A549 (cell line): Measurements from ENCODE around the gene LMOD1. TPM values are rescaled to one million over a fixed set of nuclear protein-coding genes. Genes with fewer than 3 reads are reported as not detected.

Source experiments
- ATAC-seq, 2 experiments: fragments of 200-7000 bp in 1 of 2; fragments of >200 bp in 1 of 2; cut with Nextera tagmentation in 1 of 2; cut with Tn5 transposase in 1 of 2; 3 replicates each; pipeline versions ENCODE4 v1.8.0 to v1.9.1; 2018 to 2020; ENCODE audit warnings: mild to moderate bottlenecking in 1 of 2, moderate library complexity in 1 of 2
- CTCF ChIA-PET: fragments of 300-600 bp; sonication (Branson Sonifier 250); formaldehyde crosslinking; extraction: SDS; loops from one replicate; lab custom pipeline; 2021; ENCODE audit warnings: antibody characterized with exemption, inconsistent platforms; lab: Yijun Ruan, JAX
- POLR2A ChIA-PET: fragments of 350-600 bp; formaldehyde crosslinking; extraction: SDS; loops from one replicate; lab custom pipeline; 2021; ENCODE audit warnings: antibody characterized with exemption, inconsistent platforms; lab: Yijun Ruan, JAX
- DNase-seq, 2 experiments: peaks; one replicate each; pipeline versions ENCODE4 v3.0.0 to v3.0.0-alpha.2; 2011 to 2016; ENCODE audit warnings: low read depth in 1 of 2, low spot score in 1 of 2
- FAIRE-seq: peaks from 2 replicates; lab custom pipeline; 2011; peaks lifted over from hg19 to GRCh38; lab: Jason Lieb, UNC
- H3K27ac ChIP-seq, 2 experiments: fragments of >200 bp; sonication (Bioruptor Twin); formaldehyde crosslinking; 3 replicates each; pipeline ENCODE4 v1.5.1; 2016 to 2017
- H3K4me1 ChIP-seq: fragments of >200 bp; sonication (Bioruptor Twin); formaldehyde crosslinking; 3 replicates; pipeline ENCODE4 v1.6.1; 2016
- H3K4me2 ChIP-seq: fragments of >200 bp; sonication (Bioruptor Twin); formaldehyde crosslinking; 3 replicates; pipeline ENCODE4 v1.6.1; 2016
- H3K4me3 ChIP-seq: fragments of >200 bp; sonication (Bioruptor Twin); formaldehyde crosslinking; 3 replicates; pipeline ENCODE4 v1.5.1; 2016
- H3K9me3 ChIP-seq: fragments of >200 bp; sonication (Bioruptor Twin); formaldehyde crosslinking; 3 replicates; pipeline ENCODE4 v1.6.1; 2016
- BCL3 ChIP-seq: fragments of >200 bp; sonication (Bioruptor Twin); formaldehyde crosslinking; IDR thresholded peaks from 3 replicates; pipeline ENCODE4 v1.6.1; 2016
- BHLHE40 ChIP-seq: IDR thresholded peaks from 2 replicates; pipeline ENCODE4 v1.6.1; 2012; ENCODE audit warnings: low read depth, low read length, inconsistent platforms
- CBX2 ChIP-seq: fragments of 200-600 bp; sonication (generic); IDR thresholded peaks from 2 replicates; pipeline ENCODE4 v1.6.1; 2016; ENCODE audit warnings: low read depth, mild to moderate bottlenecking, borderline replicate concordance
- CHD4 ChIP-seq: fragments of 200-600 bp; sonication (generic); IDR thresholded peaks from 2 replicates; pipeline ENCODE4 v1.6.1; 2016; ENCODE audit warnings: antibody characterized with exemption, mild to moderate bottlenecking, borderline replicate concordance
- EHMT2 ChIP-seq: fragments of 200-600 bp; sonication (generic); IDR thresholded peaks from 2 replicates; pipeline ENCODE4 v1.6.1; 2016; ENCODE audit warnings: antibody characterized with exemption, low read depth, mild to moderate bottlenecking, moderate library complexity
- EP300 ChIP-seq, 2 experiments: fragments of >200 bp; sonication (Bioruptor Twin); formaldehyde crosslinking; IDR thresholded peaks; 2 replicates in 1 of 2; 3 replicates in 1 of 2; pipeline ENCODE4 v1.6.1; 2016 to 2017
- ESRRA ChIP-seq: fragments of 150-350 bp; IDR thresholded peaks from 2 replicates; pipeline ENCODE4 v1.6.1; 2014; ENCODE audit warnings: mild to moderate bottlenecking, low read length, borderline replicate concordance
- GATA3 ChIP-seq: IDR thresholded peaks from 2 replicates; pipeline ENCODE4 v1.6.1; 2012; ENCODE audit warnings: borderline replicate concordance
- HDAC2 ChIP-seq: fragments of 200-600 bp; sonication (generic); IDR thresholded peaks from 2 replicates; pipeline ENCODE4 v1.6.1; 2016
- JUN ChIP-seq, 2 experiments: fragments of >200 bp; sonication (Bioruptor Twin); formaldehyde crosslinking; IDR thresholded peaks; 2 replicates in 1 of 2; 3 replicates in 1 of 2; pipeline ENCODE4 v1.6.1; 2016 to 2017
- KDM5A ChIP-seq: fragments of 200-600 bp; sonication (generic); IDR thresholded peaks from 2 replicates; pipeline ENCODE4 v1.6.1; 2016; ENCODE audit warnings: antibody characterized with exemption, mild to moderate bottlenecking
- MAFK ChIP-seq: fragments of 450-650 bp; IDR thresholded peaks from 2 replicates; pipeline ENCODE4 v1.6.1; 2014; ENCODE audit not compliant: partially characterized antibody
- NR3C1 ChIP-seq: fragments of >200 bp; sonication (Bioruptor Twin); formaldehyde crosslinking; IDR thresholded peaks from 3 replicates; pipeline ENCODE4 v1.6.1; 2017
- PHF8 ChIP-seq: fragments of 200-600 bp; sonication (generic); IDR thresholded peaks from 2 replicates; pipeline ENCODE4 v1.6.1; 2016; ENCODE audit warnings: low read depth, mild to moderate bottlenecking, antibody characterized with exemption, moderate library complexity, borderline replicate concordance
- POLR2A ChIP-seq: IDR thresholded peaks from 2 replicates; pipeline ENCODE4 v1.6.1; 2012; ENCODE audit warnings: mild to moderate bottlenecking, low read length
- POLR2AphosphoS2 ChIP-seq: conservative IDR thresholded peaks from 2 replicates; pipeline ENCODE4 v1.6.1; 2012; ENCODE audit warnings: low read length, improper control_type of control experiment, inconsistent platforms
- RFX5 ChIP-seq: fragments of 450-650 bp; IDR thresholded peaks from 2 replicates; pipeline ENCODE4 v1.7.1; 2014; ENCODE audit warnings: antibody characterized with exemption, mild to moderate bottlenecking, moderate library complexity
- SMC3 ChIP-seq: fragments of >200 bp; sonication (Bioruptor Twin); formaldehyde crosslinking; IDR thresholded peaks from 3 replicates; pipeline ENCODE4 v1.6.1; 2018; ENCODE audit warnings: inconsistent platforms
- SREBF2 ChIP-seq: fragments of 450-650 bp; IDR thresholded peaks from 2 replicates; pipeline ENCODE4 v1.6.1; 2014; ENCODE audit warnings: mild to moderate bottlenecking, moderate library complexity
- ZFP36 ChIP-seq: fragments of 450-650 bp; IDR thresholded peaks from 2 replicates; pipeline ENCODE4 v1.6.1; 2014; ENCODE audit warnings: borderline replicate concordance; ENCODE audit not compliant: partially characterized antibody
- ZSCAN20 ChIP-seq: fragments of 250-450 bp; sonication (Bioruptor Pico); IDR thresholded peaks from 2 replicates; pipeline ENCODE4 v1.8.0; 2022; ENCODE audit warnings: mild to moderate bottlenecking, moderate library complexity
- WGBS: methylation state at CpG from one replicate; pipeline ENCODE4 v1.1.6; 2017; ENCODE audit errors: missing lambda C conversion rate; 5-methylcytosine and 5-hydroxymethylcytosine counted together
- polyA plus RNA-seq, 4 experiments: library from polyadenylated mRNA; depleted of rRNA in 3 of 4; stranded (reverse); fragments of >200 nt; fragmentation: RNase III in 1 of 4; extraction: RNeasy Plus Mini Kit Qiagen cat#74134 plus additional on column Dnase treatment in 1 of 4; gene quantifications; 2 replicates in 3 of 4; 3 replicates in 1 of 4; pipeline ENCODE4 v1.2.3, GENCODE V29; 2011 to 2017
- TF ChIP-seq, protein P1 (sequence below): IDR thresholded peaks from 2 replicates; pipeline ENCODE4 v1.6.1; 2012
- TF ChIP-seq, protein P2 (sequence below): fragments of 450-650 bp; IDR thresholded peaks from 2 replicates; pipeline ENCODE4 v1.6.1; 2014; ENCODE audit warnings: antibody characterized with exemption
- TF ChIP-seq, protein P3 (sequence below): fragments of >200 bp; sonication (Bioruptor Twin); formaldehyde crosslinking; IDR thresholded peaks from 3 replicates; pipeline ENCODE4 v1.5.1; 2016

Gene LMOD1
- polyA plus RNA-seq, 2 of the 4 experiments (the other 2 are of a cell fraction): not detected

DNA sequence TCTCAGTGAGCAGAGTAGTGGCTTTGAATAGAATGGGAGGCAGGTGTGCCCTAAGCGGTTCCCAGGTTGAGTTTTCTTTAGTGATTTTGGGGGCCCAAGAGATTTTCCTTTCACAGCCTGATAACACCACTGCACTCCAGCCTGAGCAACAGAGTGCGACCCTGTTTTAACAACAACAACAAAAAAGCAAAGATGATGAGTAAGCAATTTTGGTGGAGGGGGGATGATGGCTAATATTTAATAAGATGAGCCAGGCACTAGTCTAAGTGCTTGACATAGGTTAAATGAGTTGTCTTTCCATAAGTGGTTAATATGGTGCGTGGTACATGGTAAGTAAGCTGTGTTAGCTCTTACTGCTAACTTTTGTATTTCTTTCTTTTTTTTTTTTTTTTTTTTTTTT is 38.1 kb upstream of the LMOD1 start:
- Histone ChIP-seq H3K9me3 (no peaks in the 10 kb centered on the region), H3K4me3 (no peak overlapping the region), H3K27ac (peak overlapping the region in 1 of 2 experiments; percentile 97; a peak in 1 of 6 replicates), H3K4me2 (peak overlapping the region; percentile 90), H3K4me1 (peaks cover 14% of the 10 kb centered on the region)
- ATAC-seq: no peak
- ChIA-PET POLR2A (interaction anchor here (1.1 kb wide), 1 partner anchor 12 kb away, joined by 3 read pairs; no protein-coding TSS in a partner anchor), CTCF (interaction anchor here (0.6 to 46.8 kb wide), 5 partner anchors 14 to 141 kb away, joined by 3 to 1624 read pairs (median 99); partner anchors contain the start of genes GPR37L1 and SHISA4)
- WGBS: 90% methylated on average over 3 of the region's 3 CpGs
- DNase-seq: no peak
- no peak for FAIRE-seq
- TF ChIP-seq MAFK: peak; percentile 98
- no peak for TF ChIP-seq EHMT2

GRCh38 chr1:201983380-201983805 is 37.0 kb upstream of the LMOD1 start:
- no peak for FAIRE-seq
- DNase-seq: no peak
- ChIA-PET CTCF (interaction anchor here (0.6 to 46.8 kb wide), 11 partner anchors 11 to 142 kb away, joined by 3 to 1624 read pairs (median 4); partner anchors contain the start of genes GPR37L1 and SHISA4), POLR2A (interaction anchor here (0.9 to 1.9 kb wide), 6 partner anchors 10 to 135 kb away, joined by 3 to 9 read pairs (median 5); partner anchors contain the start of genes ELF3 and TIMM17A)
- peaks cover 14% of the 10 kb centered on the region for H3K4me1 ChIP-seq
- peak overlapping the region; percentile 90 for H3K4me2 ChIP-seq
- 6% methylated on average over 11 of the region's 11 CpGs for WGBS
- ATAC-seq: no peak
- peak overlapping the region; percentile 60 for H3K4me3 ChIP-seq
- peak overlapping the region; percentile 88 to 97 for H3K27ac ChIP-seq
- no peaks in the 10 kb centered on the region for H3K9me3 ChIP-seq
- TF ChIP-seq RFX5 (no peak), EHMT2 (no peak), SREBF2 (no peak), JUN (IDR thresholded peaks at IDR 0.05) (no peak), NR3C1 (no peak), ZFP36 (no peak), KDM5A (no peak)

DNA sequence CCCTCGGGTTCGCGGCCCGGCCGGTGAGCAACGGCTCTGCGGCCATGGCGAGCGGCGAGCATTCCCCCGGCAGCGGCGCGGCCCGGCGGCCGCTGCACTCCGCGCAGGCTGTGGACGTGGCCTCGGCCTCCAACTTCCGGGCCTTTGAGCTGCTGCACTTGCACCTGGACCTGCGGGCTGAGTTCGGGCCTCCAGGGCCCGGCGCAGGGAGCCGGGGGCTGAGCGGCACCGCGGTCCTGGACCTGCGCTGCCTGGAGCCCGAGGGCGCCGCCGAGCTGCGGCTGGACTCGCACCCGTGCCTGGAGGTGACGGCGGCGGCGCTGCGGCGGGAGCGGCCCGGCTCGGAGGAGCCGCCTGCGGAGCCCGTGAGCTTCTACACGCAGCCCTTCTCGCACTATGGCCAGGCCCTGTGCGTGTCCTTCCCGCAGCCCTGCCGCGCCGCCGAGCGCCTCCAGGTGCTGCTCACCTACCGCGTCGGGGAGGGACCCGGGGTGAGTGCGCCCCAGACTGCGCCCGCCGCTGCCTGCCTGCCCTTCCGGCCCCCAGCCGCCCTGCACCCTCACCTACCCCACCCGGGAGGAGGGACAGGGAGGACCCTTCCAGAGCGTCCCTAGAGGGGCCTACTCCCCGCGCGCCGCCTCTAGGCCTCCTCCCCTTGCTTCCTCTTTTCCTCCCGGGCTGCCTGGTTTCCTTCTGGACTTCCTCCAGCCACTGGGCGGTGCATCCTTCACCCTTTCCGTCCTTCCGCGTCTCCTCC is 36.5 kb upstream of the LMOD1 start, which contains the start of gene RNPEP:
TSS of gene RNPEP (plus strand) at position 26 of the 757 bp plus-strand sequence. CDS start at position 45, 19 bp downstream.
- CTCF ChIA-PET: interaction anchor here (0.8 to 46.8 kb wide), 9 partner anchors 10 to 143 kb away, joined by 3 to 1624 read pairs (median 4); partner anchors contain the start of genes GPR37L1 and SHISA4
- H3K4me2 ChIP-seq: peak within 1 kb of the TSS; percentile 90
- peak; percentile 88 for TF ChIP-seq PHF8
- peak; percentile 72; the same call in 2 of the 3 replicates for TF ChIP-seq BCL3
- peak; percentile 88 for TF ChIP-seq POLR2A
- peak; percentile 7; the same call in 1 of the 3 replicates for TF ChIP-seq SMC3
- TF ChIP-seq ZFP36: no peak
- peak in 1 of 2 experiments; percentile 73; a peak in 3 of 5 replicates for TF ChIP-seq JUN (IDR thresholded peaks at IDR 0.05)
- TF ChIP-seq, all 56 proteins: peak for 5
- under 1% methylated on average over 20 of the region's 80 CpGs for WGBS
- ATAC-seq: peak; percentile 91 to 93
- peak; percentile 82 to 88 for DNase-seq
- POLR2A ChIA-PET: interaction anchor here (0.9 to 1.9 kb wide), 5 partner anchors 9 to 135 kb away, joined by 3 to 9 read pairs (median 5); partner anchors contain the start of genes ELF3 and TIMM17A
- peak within 1 kb of the TSS; percentile 88 to 97 for H3K27ac ChIP-seq
- H3K4me3 ChIP-seq: peak within 1 kb of the TSS; percentile 60
- H3K4me1 ChIP-seq: peaks cover 14% of the 10 kb centered on the region
- H3K9me3 ChIP-seq: no peaks in the 10 kb centered on the region
- peak; percentile 18 for FAIRE-seq

- ChIA-PET CTCF (interaction anchor here (1.0 to 46.8 kb wide), 7 partner anchors 9 to 143 kb away, joined by 3 to 1624 read pairs (median 22); partner anchors contain the start of genes ELF3, GPR37L1 and SHISA4), POLR2A (interaction anchor here (0.9 to 1.9 kb wide), 5 partner anchors 9 to 136 kb away, joined by 3 to 9 read pairs (median 5); partner anchors contain the start of genes ELF3 and TIMM17A)
- DNase-seq (peak in 1 of 2 experiments; percentile 79), FAIRE-seq (no peak), ATAC-seq (peak; percentile 44 to 55)
- H3K27ac ChIP-seq: peak overlapping the region; percentile 88 to 97
- peaks cover 14% of the 10 kb centered on the region for H3K4me1 ChIP-seq
- no peaks in the 10 kb centered on the region for H3K9me3 ChIP-seq
- peak overlapping the region; percentile 60 for H3K4me3 ChIP-seq
- peak overlapping the region; percentile 90 for H3K4me2 ChIP-seq
- WGBS: 35% methylated on average over 9 of the region's 31 CpGs
- TF ChIP-seq ZSCAN20 (CRISPR knock-in tag) (no peak), POLR2AphosphoS2 (no peak), EP300 (IDR thresholded peaks at IDR 0.05) (no peak), CBX2 (no peak), GATA3 (no peak), ESRRA (no peak), BHLHE40 (no peak), ZFP36 (no peak), CHD4 (no peak), HDAC2 (no peak)
- TF ChIP-seq, protein P1, sequence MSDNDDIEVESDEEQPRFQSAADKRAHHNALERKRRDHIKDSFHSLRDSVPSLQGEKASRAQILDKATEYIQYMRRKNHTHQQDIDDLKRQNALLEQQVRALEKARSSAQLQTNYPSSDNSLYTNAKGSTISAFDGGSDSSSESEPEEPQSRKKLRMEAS: no peak
- TF ChIP-seq, protein P2, sequence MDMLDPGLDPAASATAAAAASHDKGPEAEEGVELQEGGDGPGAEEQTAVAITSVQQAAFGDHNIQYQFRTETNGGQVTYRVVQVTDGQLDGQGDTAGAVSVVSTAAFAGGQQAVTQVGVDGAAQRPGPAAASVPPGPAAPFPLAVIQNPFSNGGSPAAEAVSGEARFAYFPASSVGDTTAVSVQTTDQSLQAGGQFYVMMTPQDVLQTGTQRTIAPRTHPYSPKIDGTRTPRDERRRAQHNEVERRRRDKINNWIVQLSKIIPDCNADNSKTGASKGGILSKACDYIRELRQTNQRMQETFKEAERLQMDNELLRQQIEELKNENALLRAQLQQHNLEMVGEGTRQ: no peak
- TF ChIP-seq, protein P3, sequence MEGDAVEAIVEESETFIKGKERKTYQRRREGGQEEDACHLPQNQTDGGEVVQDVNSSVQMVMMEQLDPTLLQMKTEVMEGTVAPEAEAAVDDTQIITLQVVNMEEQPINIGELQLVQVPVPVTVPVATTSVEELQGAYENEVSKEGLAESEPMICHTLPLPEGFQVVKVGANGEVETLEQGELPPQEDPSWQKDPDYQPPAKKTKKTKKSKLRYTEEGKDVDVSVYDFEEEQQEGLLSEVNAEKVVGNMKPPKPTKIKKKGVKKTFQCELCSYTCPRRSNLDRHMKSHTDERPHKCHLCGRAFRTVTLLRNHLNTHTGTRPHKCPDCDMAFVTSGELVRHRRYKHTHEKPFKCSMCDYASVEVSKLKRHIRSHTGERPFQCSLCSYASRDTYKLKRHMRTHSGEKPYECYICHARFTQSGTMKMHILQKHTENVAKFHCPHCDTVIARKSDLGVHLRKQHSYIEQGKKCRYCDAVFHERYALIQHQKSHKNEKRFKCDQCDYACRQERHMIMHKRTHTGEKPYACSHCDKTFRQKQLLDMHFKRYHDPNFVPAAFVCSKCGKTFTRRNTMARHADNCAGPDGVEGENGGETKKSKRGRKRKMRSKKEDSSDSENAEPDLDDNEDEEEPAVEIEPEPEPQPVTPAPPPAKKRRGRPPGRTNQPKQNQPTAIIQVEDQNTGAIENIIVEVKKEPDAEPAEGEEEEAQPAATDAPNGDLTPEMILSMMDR: no peak
Measured at GRCh38 chr1:201982082-201982622, 35.8 kb upstream of the LMOD1 start.
